ENCODE data around the gene JAKMIP2. TPM values are rescaled to one million over a fixed set of nuclear protein-coding genes. Genes with fewer than 3 reads are reported as not detected.

JAKMIP2 gene
- total RNA-seq, 4 donors from 2014 or later = 2.1 TPM; not detected in 2

GRCh38 chr5:147752033-147752432 is 30.5 kb downstream of the JAKMIP2 start:
- no peaks in the 10 kb centered on the region for H3K9me3 ChIP-seq
- no peak overlapping the region for H3K27ac ChIP-seq
- no peaks in the 10 kb centered on the region for H3K36me3 ChIP-seq
- no peak for TF ChIP-seq POLR2A (IDR thresholded peaks at IDR 0.05)
- TF ChIP-seq, protein P1, sequence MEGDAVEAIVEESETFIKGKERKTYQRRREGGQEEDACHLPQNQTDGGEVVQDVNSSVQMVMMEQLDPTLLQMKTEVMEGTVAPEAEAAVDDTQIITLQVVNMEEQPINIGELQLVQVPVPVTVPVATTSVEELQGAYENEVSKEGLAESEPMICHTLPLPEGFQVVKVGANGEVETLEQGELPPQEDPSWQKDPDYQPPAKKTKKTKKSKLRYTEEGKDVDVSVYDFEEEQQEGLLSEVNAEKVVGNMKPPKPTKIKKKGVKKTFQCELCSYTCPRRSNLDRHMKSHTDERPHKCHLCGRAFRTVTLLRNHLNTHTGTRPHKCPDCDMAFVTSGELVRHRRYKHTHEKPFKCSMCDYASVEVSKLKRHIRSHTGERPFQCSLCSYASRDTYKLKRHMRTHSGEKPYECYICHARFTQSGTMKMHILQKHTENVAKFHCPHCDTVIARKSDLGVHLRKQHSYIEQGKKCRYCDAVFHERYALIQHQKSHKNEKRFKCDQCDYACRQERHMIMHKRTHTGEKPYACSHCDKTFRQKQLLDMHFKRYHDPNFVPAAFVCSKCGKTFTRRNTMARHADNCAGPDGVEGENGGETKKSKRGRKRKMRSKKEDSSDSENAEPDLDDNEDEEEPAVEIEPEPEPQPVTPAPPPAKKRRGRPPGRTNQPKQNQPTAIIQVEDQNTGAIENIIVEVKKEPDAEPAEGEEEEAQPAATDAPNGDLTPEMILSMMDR (IDR thresholded peaks at IDR 0.05) = no peak
- H3K27me3 ChIP-seq = no peaks in the 10 kb centered on the region
- H3K4me1 ChIP-seq = no peaks in the 10 kb centered on the region
- DNase-seq = no peak
- H3K4me3 ChIP-seq = no peak overlapping the region

DNA sequence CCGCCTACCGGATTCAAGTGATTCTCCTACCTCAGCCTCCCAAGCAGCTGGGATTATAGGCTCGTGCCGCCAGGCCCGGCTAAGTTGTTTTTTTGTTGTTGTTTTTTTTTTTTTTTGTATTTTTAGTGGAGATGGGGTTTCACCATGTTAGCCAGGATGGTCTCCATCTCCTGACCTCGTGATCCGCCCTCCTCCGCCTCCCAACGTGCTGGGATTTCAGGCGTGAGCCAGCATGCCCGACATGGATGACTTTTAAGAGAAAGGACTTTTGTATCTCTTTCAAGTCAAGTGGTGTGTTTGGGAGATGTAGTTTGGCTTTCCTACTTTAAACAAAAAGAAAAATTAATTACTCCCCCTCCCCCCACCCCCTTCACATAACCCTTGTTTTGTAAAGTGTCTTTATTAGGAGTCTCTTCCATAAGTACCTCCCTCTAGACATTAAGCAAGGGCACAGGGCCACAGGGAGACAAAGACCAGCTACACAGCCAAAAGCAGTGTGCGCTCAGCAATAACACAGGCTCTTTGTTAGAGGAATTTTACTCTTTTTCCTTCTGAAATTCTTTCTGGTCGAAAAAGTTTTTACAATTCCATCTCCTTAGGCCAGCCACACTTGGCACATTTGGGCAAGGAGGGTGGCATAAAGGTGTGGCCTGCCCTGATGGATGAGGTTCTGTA is 31.2 kb downstream of the JAKMIP2 start:
- H3K9me3 ChIP-seq = no peaks in the 10 kb centered on the region
- TF ChIP-seq POLR2A (IDR thresholded peaks at IDR 0.05) = no peak
- TF ChIP-seq, protein P1 (IDR thresholded peaks at IDR 0.05) = no peak
- H3K27me3 ChIP-seq = no peaks in the 10 kb centered on the region
- DNase-seq = no peak
- no peaks in the 10 kb centered on the region for H3K36me3 ChIP-seq
- peak overlapping the region in 1 of 4 donors; percentile 5 for H3K27ac ChIP-seq
- H3K4me3 ChIP-seq = no peak overlapping the region
- no peaks in the 10 kb centered on the region for H3K4me1 ChIP-seq

DNA sequence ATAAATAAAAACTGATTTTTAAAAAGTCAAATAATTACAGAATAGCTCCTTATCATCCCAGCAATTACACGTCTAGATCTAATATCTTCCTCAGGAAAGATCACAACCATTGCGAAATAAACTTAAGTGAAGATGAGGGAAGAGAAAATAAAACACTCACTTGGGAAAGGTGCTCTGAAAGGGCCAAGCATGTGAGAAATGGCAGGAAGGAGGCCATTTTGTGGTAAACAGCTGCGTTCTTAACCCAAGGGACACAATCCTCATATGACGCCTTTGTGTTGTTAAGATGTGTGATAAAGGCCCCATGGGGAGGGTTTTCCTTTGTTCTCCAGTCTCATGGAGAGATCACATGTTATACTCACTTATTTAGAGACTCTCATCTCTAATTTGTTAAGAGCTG is 32.5 kb downstream of the JAKMIP2 start:
- Histone ChIP-seq H3K4me1 (no peaks in the 10 kb centered on the region), H3K9me3 (no peaks in the 10 kb centered on the region), H3K27ac (no peak overlapping the region), H3K36me3 (no peaks in the 10 kb centered on the region), H3K27me3 (no peaks in the 10 kb centered on the region), H3K4me3 (no peak overlapping the region)
- no peak for TF ChIP-seq POLR2A (IDR thresholded peaks at IDR 0.05)
- TF ChIP-seq, protein P1 (IDR thresholded peaks at IDR 0.05) = no peak
- no peak for DNase-seq

DNA sequence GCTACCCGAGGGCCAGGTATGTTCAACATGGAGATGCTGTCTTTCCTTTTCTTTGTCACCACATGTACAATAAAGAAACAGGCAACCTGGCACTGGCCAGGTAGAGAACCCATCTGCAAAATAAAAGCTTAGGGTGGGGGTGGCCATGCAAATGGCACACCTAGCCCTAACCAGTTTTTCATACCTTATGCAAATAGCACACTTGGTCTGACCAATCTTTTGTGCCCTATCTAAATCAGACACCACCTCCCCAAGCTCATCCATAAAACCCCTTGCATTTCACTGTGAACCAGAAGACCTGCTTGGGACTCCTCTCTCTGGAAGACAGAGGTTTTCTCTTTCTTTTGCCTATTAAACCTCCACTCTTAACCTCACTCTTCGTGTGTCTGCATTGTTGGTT is 33.9 kb downstream of the JAKMIP2 start:
- Histone ChIP-seq H3K27ac (no peak overlapping the region), H3K36me3 (no peaks in the 10 kb centered on the region), H3K4me3 (no peak overlapping the region), H3K27me3 (no peaks in the 10 kb centered on the region), H3K4me1 (no peaks in the 10 kb centered on the region), H3K9me3 (no peaks in the 10 kb centered on the region)
- TF ChIP-seq POLR2A (IDR thresholded peaks at IDR 0.05) = no peak
- TF ChIP-seq, protein P1 (IDR thresholded peaks at IDR 0.05) = no peak
- DNase-seq = no peak

- Histone ChIP-seq H3K27ac (no peak overlapping the region), H3K9me3 (no peaks in the 10 kb centered on the region), H3K27me3 (no peaks in the 10 kb centered on the region), H3K4me3 (no peak overlapping the region), H3K4me1 (no peaks in the 10 kb centered on the region), H3K36me3 (no peaks in the 10 kb centered on the region)
- DNase-seq = no peak
- TF ChIP-seq, protein P1 (IDR thresholded peaks at IDR 0.05) = no peak
- TF ChIP-seq POLR2A (IDR thresholded peaks at IDR 0.05) = no peak
Measured at GRCh38 chr5:147746986-147747385, 35.5 kb downstream of the JAKMIP2 start.

Measured in Peyer's patch (tissue), 4 donors.